Neural cell (in vitro differentiated cells): ENCODE data around the gene CASZ1.

Source experiments
- CTCF ChIP-seq: fragments of 450-650 bp; IDR thresholded peaks from 2 replicates; pipeline ENCODE4 v1.5.1; 2014; ENCODE audit warnings: antibody characterized with exemption, mild to moderate bottlenecking, moderate library complexity; ENCODE audit not compliant: poor library complexity, severe bottlenecking
- EP300 ChIP-seq: fragments of 450-650 bp; conservative IDR thresholded peaks from 2 replicates; pipeline ENCODE4 v1.6.1; 2014; ENCODE audit warnings: antibody characterized with exemption, mild to moderate bottlenecking, moderate library complexity; ENCODE audit not compliant: poor library complexity, severe bottlenecking
- EZH2 ChIP-seq: fragments of 200-600, 300-800 bp; shearing (Covaris generic), sonication (generic); IDR thresholded peaks from 2 replicates; pipeline ENCODE4 v1.6.1; 2014; ENCODE audit warnings: antibody characterized with exemption, low read length, borderline replicate concordance, mild to moderate bottlenecking; ENCODE audit not compliant: insufficient read depth, poor library complexity, severe bottlenecking
- POLR2AphosphoS5 ChIP-seq: IDR thresholded peaks from 2 replicates; pipeline ENCODE4 v1.6.1; 2012
- RAD21 ChIP-seq: fragments of 450-650 bp; conservative IDR thresholded peaks from 2 replicates; pipeline ENCODE4 v1.6.1; 2014; ENCODE audit warnings: antibody characterized with exemption, mild to moderate bottlenecking, moderate library complexity
- REST ChIP-seq: IDR thresholded peaks from 2 replicates; pipeline ENCODE4 v1.6.1; 2012; ENCODE audit warnings: borderline replicate concordance
- SMC3 ChIP-seq: fragments of 450-650 bp; conservative IDR thresholded peaks from 2 replicates; pipeline ENCODE4 v1.6.1; 2014; ENCODE audit warnings: antibody characterized with exemption, mild to moderate bottlenecking, moderate library complexity; ENCODE audit not compliant: poor library complexity
- TAF1 ChIP-seq: IDR thresholded peaks from 2 replicates; pipeline ENCODE4 v1.6.1; 2012; ENCODE audit warnings: low read depth

GRCh38 chr1:10775763-10776162 is 20.7 kb downstream of the CASZ1 start:
- no peak for TF ChIP-seq CTCF
- no peak for TF ChIP-seq POLR2AphosphoS5
- TF ChIP-seq EP300, result no peak
- no peak for TF ChIP-seq REST
- TF ChIP-seq RAD21, result no peak
- no peak for TF ChIP-seq TAF1
- no peak for TF ChIP-seq EZH2
- TF ChIP-seq SMC3, result no peak
